ENCODE data around the gene SMYD2.

- TF ChIP-seq, protein P1, sequence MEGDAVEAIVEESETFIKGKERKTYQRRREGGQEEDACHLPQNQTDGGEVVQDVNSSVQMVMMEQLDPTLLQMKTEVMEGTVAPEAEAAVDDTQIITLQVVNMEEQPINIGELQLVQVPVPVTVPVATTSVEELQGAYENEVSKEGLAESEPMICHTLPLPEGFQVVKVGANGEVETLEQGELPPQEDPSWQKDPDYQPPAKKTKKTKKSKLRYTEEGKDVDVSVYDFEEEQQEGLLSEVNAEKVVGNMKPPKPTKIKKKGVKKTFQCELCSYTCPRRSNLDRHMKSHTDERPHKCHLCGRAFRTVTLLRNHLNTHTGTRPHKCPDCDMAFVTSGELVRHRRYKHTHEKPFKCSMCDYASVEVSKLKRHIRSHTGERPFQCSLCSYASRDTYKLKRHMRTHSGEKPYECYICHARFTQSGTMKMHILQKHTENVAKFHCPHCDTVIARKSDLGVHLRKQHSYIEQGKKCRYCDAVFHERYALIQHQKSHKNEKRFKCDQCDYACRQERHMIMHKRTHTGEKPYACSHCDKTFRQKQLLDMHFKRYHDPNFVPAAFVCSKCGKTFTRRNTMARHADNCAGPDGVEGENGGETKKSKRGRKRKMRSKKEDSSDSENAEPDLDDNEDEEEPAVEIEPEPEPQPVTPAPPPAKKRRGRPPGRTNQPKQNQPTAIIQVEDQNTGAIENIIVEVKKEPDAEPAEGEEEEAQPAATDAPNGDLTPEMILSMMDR (IDR thresholded peaks at IDR 0.05), result no peak
- TF ChIP-seq POLR2A (IDR thresholded peaks at IDR 0.05), result no peak
Observed at GRCh38 chr1:214380986-214381695, 100.2 kb downstream of the SMYD2 start.
